Measurements from ENCODE around the gene CNOT6L.
"Not testable (repeated sequence)": the region's sequence is repeated elsewhere in the genome, so short reads cannot be mapped to it uniquely, and the experiment has no call there.

Gene CNOT6L

DNA sequence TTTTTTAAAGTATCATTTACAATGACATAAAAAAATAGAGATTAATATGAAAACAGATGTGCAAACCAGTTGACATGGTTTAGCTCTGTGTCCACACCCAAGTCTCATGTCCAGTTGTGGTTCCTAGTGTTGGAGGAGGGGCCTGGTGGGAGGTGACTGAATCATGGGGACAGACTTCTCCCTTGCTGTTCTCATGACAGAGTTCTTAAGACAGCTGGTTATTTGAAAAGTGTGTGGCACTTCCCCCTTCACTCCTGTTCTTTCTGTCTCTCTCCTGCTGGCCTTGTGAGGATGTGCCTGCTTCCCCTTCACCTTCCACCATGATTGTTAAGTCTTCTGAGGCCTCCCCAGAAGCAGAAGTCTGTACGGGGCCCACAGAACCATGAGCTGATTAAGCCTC, 23.8 kb downstream of the CNOT6L start:
- TF ChIP-seq, protein P1, sequence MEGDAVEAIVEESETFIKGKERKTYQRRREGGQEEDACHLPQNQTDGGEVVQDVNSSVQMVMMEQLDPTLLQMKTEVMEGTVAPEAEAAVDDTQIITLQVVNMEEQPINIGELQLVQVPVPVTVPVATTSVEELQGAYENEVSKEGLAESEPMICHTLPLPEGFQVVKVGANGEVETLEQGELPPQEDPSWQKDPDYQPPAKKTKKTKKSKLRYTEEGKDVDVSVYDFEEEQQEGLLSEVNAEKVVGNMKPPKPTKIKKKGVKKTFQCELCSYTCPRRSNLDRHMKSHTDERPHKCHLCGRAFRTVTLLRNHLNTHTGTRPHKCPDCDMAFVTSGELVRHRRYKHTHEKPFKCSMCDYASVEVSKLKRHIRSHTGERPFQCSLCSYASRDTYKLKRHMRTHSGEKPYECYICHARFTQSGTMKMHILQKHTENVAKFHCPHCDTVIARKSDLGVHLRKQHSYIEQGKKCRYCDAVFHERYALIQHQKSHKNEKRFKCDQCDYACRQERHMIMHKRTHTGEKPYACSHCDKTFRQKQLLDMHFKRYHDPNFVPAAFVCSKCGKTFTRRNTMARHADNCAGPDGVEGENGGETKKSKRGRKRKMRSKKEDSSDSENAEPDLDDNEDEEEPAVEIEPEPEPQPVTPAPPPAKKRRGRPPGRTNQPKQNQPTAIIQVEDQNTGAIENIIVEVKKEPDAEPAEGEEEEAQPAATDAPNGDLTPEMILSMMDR (conservative IDR thresholded peaks at IDR 0.05): no peak
- no peak for TF ChIP-seq ZFX (IDR thresholded peaks at IDR 0.05)
- no peak overlapping the region for H3K27ac ChIP-seq

DNA sequence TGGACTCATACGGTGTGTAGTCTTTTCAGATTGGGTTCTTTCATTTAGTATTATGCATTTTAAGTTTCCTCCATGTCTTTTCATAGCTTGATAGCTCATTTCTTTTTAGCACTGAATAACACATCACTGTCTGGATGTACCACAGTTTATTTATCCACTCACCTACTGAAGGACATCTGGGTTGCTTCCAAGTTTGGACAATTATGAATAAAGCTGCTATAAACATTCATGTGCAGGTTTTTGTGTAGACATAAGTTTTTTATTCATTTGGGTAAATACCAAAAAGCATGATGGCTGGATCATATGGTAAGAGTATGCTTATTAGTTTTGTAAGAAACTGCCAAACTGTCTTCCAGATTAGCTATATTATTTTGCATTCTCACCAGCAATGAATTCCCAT, 29.0 kb downstream of the CNOT6L start:
- TF ChIP-seq, protein P1 (conservative IDR thresholded peaks at IDR 0.05): no peak
- no peak for TF ChIP-seq ZFX (IDR thresholded peaks at IDR 0.05)
- no peak overlapping the region for H3K27ac ChIP-seq

DNA sequence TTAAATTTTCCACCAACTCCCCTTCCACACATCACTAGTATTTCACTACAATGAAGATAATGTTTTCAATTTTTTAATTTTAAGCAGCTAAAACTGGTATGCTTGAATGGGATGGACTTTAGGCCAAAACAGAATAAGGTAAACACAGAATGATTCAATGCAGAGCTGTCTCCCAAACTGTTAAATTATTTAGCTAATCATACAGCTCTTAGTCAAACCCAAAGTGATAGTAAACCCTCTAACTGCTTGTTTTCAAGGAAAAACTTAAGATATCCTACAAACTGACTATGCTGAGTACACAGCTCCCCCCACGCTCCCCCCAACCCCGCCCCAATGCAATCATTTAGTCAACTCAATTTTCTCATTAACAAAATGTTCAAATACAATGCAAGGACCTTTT, 30.2 kb downstream of the CNOT6L start:
- no peak overlapping the region for H3K27ac ChIP-seq
- TF ChIP-seq ZFX (IDR thresholded peaks at IDR 0.05): no peak
- TF ChIP-seq, protein P1 (conservative IDR thresholded peaks at IDR 0.05): no peak

DNA sequence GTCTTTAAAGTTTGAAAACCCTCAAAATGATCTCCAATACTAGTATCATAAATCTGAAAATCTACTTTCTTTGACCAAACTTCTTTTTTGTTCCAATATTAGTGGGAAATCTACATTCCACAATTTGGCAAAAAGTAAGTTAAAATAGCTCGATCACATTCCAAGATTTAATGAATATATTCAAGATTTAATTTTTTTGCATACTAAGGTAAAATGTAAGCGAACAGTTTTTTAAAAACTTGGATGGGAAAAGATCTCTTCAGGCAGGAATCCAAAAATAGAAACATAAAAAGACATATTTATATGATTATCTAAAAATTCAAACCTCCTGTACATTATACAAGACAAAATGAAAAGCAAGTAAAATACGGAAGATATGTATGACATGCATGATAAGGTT, 31.2 kb downstream of the CNOT6L start:
- TF ChIP-seq, protein P1 (conservative IDR thresholded peaks at IDR 0.05): no peak
- no peak for TF ChIP-seq ZFX (IDR thresholded peaks at IDR 0.05)
- H3K27ac ChIP-seq: no peak overlapping the region

DNA sequence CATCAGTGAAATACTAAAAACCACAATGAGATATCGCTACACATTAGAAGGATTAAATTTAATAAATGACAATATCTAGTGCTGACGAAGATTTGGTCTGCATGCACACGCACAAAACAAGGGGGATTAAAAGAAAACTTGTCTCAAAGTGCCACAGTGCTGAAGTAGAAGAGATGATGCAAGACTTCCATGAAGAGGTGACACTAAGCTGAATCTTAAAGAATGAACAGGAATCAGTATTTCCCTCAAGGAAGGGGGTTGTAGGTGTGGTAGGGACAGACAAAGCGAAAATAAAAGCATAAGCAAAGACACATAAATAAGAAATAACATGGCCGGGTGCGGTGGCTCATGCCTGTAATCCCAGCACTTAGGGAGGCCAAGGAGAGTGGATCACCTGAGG, 33.5 kb downstream of the CNOT6L start:
- TF ChIP-seq, protein P1 (conservative IDR thresholded peaks at IDR 0.05): no peak
- no peak for TF ChIP-seq ZFX (IDR thresholded peaks at IDR 0.05)
- H3K27ac ChIP-seq: no peak overlapping the region

DNA sequence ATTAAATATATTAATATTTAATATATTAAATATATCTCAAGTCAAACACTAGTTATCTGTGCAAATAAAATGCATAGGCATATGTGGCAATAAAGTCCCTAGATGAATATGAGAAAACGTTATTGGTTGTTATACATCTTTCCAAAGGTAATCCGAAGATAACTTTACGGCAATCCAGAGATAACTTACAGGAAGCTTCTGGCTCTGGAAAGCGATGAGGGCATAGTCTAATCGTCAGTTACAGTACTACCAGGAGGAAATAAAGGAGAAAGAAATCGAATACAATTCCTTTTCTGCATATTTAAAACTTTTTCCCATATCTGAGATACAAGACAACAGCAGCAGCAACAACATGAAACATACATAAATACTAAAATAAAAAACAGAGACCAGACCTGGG, 35.3 kb downstream of the CNOT6L start:
- no peak for TF ChIP-seq ZFX (IDR thresholded peaks at IDR 0.05)
- no peak overlapping the region for H3K27ac ChIP-seq

DNA sequence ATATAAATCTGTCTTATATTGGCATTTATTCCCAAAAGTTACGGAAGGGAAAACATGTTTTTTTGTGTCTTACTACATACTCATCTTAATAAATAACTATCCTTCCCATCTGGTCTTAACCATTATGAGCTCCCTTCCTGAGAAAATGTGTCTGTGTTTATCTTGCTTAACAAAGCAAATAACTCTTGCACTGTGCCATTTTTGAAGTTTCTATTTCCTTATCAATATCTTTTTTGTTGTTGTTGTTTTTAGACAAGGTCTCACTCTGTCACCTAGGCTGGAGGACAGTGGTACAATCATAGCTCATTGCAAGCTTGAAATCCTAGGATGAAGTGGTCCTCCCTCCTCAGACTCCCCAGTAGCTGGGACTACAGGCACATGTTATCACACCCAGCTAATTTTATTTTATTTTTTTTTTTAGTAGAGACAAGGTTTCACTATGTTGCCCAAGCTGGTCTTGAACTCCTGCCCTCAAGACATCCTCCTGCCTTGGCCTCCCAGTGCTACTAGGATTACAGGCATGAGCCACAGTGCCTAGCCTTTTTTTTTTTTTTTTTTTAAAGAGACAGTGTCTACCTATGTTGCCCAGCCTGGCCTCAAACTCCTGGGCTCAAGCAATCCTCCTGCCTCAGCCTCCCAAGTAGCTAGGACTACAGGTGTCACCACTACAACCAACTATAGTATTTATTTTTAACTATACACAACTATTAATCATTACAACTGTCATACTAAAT, 36.9 kb downstream of the CNOT6L start:
- TF ChIP-seq ZFX (IDR thresholded peaks at IDR 0.05): no peak
- TF ChIP-seq, protein P1 (conservative IDR thresholded peaks at IDR 0.05): no peak
- no peak overlapping the region for H3K27ac ChIP-seq

DNA sequence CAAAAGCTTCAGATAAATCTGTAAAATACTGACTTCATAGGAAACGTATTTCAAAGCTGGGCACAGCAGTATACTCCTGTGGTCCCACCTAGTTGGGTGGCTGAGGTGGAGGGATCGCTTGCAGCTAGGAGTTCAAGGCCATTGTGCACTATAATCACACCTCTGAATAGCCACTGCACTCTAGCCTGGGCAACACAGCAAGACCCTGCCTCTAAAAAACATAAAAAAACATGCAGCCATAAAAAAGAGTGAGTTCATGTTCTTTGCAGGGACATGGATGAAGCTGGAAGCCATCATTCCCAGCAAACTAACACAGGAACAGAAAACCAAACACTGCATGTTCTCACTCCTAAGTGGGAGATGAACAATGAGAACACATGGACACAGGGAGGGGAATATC, 38.4 kb downstream of the CNOT6L start:
- not testable (repeated sequence) for H3K27ac ChIP-seq

All from C4-2B (cell line).